Inferior parietal cortex (tissue), 1 donor: ENCODE results near the gene SPTBN5.

Experiments used
- DNase-seq: peaks from one replicate; pipeline ENCODE4 v3.0.0-alpha.2; 2016; ENCODE audit errors: extremely low spot score

Gene SPTBN5

GRCh38 chr15:41926185-41927056 lies 32.6 kb upstream of the SPTBN5 start:
- DNase-seq, result no peak

- no peak for DNase-seq
These were observed 31.3 kb upstream of the SPTBN5 start for GRCh38 chr15:41925086-41925608.

GRCh38 chr15:41923401-41923997 lies 29.6 kb upstream of the SPTBN5 start:
- no peak for DNase-seq

- no peak for DNase-seq
These were observed 28.5 kb upstream of the SPTBN5 start for GRCh38 chr15:41922353-41922752.

- DNase-seq, result no peak
These were observed 27.8 kb upstream of the SPTBN5 start for GRCh38 chr15:41921639-41922038.

- no peak for DNase-seq
These were observed 27.3 kb upstream of the SPTBN5 start for GRCh38 chr15:41921167-41921566.

- DNase-seq, result no peak
These were observed 26.2 kb upstream of the SPTBN5 start for GRCh38 chr15:41919954-41920538.

- no peak for DNase-seq
These were observed 25.5 kb upstream of the SPTBN5 start for GRCh38 chr15:41919201-41919820.

- DNase-seq, result no peak
These were observed 24.8 kb upstream of the SPTBN5 start for GRCh38 chr15:41918506-41919126.

GRCh38 chr15:41917767-41918430 lies 24.0 kb upstream of the SPTBN5 start:
- DNase-seq, result no peak

- DNase-seq, result no peak
These were observed 21.6 kb upstream of the SPTBN5 start for GRCh38 chr15:41915255-41915994.

- no peak for DNase-seq
These were observed 20.6 kb upstream of the SPTBN5 start for GRCh38 chr15:41914411-41914810.

GRCh38 chr15:41913256-41913655 lies 19.4 kb upstream of the SPTBN5 start:
- no peak for DNase-seq

- DNase-seq, result no peak
These were observed 18.0 kb upstream of the SPTBN5 start for GRCh38 chr15:41911691-41912345.

GRCh38 chr15:41908736-41909461 lies 15.0 kb upstream of the SPTBN5 start:
- no peak for DNase-seq

- DNase-seq, result no peak
These were observed 13.3 kb upstream of the SPTBN5 start for GRCh38 chr15:41907141-41907540.

- DNase-seq, result no peak
These were observed 12.8 kb upstream of the SPTBN5 start for GRCh38 chr15:41906608-41907007.

- no peak for DNase-seq
These were observed 11.4 kb upstream of the SPTBN5 start for GRCh38 chr15:41905036-41905793.
